HepG2 (cell line): ENCODE measurements around the gene DRC7. TPM values are rescaled to one million over a fixed set of nuclear protein-coding genes. Genes with fewer than 3 reads are reported as not detected.

Experiments
- ATAC-seq: fragments of 200-7000 bp; cut with Tn5 transposase; 3 replicates; pipeline ENCODE4 v1.9.1; 2020; ENCODE audit warnings: mild to moderate bottlenecking, moderate library complexity
- BruUV-seq: library from RNA; stranded (reverse); fragments of 400-500 nt; replicated peaks from 2 replicates; lab custom pipeline; 2021; lab: Mats Ljungman, UMichigan
- CTCF ChIA-PET: fragments of 300-600 bp; formaldehyde crosslinking; extraction: SDS; loops from one replicate; lab custom pipeline; 2021; ENCODE audit warnings: low total read pairs, inconsistent platforms, low intra/inter-chr PET ratio; lab: Yijun Ruan, JAX
- POLR2A ChIA-PET: fragments of 350-600 bp; sonication (Branson Sonifier 250); formaldehyde crosslinking; loops from one replicate; lab custom pipeline; 2020; ENCODE audit warnings: antibody characterized with exemption, inconsistent platforms; lab: Yijun Ruan, JAX
- DNase-seq: peaks from one replicate; pipeline ENCODE4 v3.0.0-alpha.2; 2015; ENCODE audit warnings: low spot score
- FAIRE-seq: peaks from 3 replicates; lab custom pipeline; 2011; peaks lifted over from hg19 to GRCh38; lab: Jason Lieb, UNC
- H2AFZ ChIP-seq: one replicate; pipeline ENCODE4 v1.6.1; 2011; ENCODE audit warnings: low read length, inconsistent platforms
- H3K27ac ChIP-seq: fragments of 300-600 bp; 3 replicates; pipeline ENCODE4 v1.8.0; 2011; ENCODE audit warnings: mixed run types, mild to moderate bottlenecking, mixed read lengths, low read length, inconsistent platforms; ENCODE audit not compliant: insufficient read depth; ENCODE audit errors: extremely low read length
- H3K27me3 ChIP-seq, 2 experiments: fragments of 200-600 bp in 1 of 2; 2 replicates in 1 of 2; 3 replicates in 1 of 2; pipeline versions ENCODE4 v1.6.0 to v1.8.0; 2011; ENCODE audit warnings: low read length in 2 of 2, mild to moderate bottlenecking in 2 of 2, moderate library complexity in 2 of 2, inconsistent platforms in 1 of 2; ENCODE audit not compliant: insufficient read depth in 2 of 2, control insufficient read depth in 1 of 2
- H3K36me3 ChIP-seq, 2 experiments: fragments of 200-600 bp in 1 of 2; replicated peaks in 1 of 2; 2 replicates in 1 of 2; 3 replicates in 1 of 2; pipeline versions ENCODE4 v1.5.1 to v1.8.0; 2011; ENCODE audit warnings: low read length in 2 of 2, inconsistent platforms in 1 of 2; ENCODE audit not compliant: insufficient read depth in 2 of 2, control insufficient read depth in 1 of 2
- H3K4me1 ChIP-seq: 2 replicates; pipeline ENCODE4 v1.5.1; 2012; ENCODE audit warnings: low read length, inconsistent platforms; ENCODE audit not compliant: insufficient read depth
- H3K4me2 ChIP-seq: 2 replicates; pipeline ENCODE4 v1.6.0; 2011; ENCODE audit warnings: low read depth, low read length, inconsistent platforms
- H3K4me3 ChIP-seq, 3 experiments: fragments of 200-600 bp in 1 of 3; sonication (generic), shearing (Covaris generic) in 1 of 3; replicated peaks in 1 of 3; 2 replicates each; pipeline ENCODE4 v1.5.1; 2011 to 2016; ENCODE audit warnings: low read length in 3 of 3, inconsistent platforms in 2 of 3, low read depth in 2 of 3, mild to moderate bottlenecking in 2 of 3, control low read depth in 1 of 3, mixed read lengths in 1 of 3; ENCODE audit not compliant: insufficient read depth in 1 of 3
- H3K79me2 ChIP-seq: one replicate; pipeline ENCODE4 v1.6.1; 2011; ENCODE audit warnings: low read length, inconsistent platforms; ENCODE audit not compliant: insufficient read depth
- H3K9ac ChIP-seq: 2 replicates; pipeline ENCODE4 v1.6.0; 2011; ENCODE audit warnings: mild to moderate bottlenecking, low read depth, low read length, inconsistent platforms; ENCODE audit not compliant: insufficient read depth
- H3K9me3 ChIP-seq: 2 replicates; pipeline ENCODE4 v1.5.1; 2012; ENCODE audit warnings: mild to moderate bottlenecking, low read length
- H4K20me1 ChIP-seq: 2 replicates; pipeline ENCODE4 v1.6.0; 2011; ENCODE audit warnings: inconsistent platforms, mild to moderate bottlenecking, low read length, moderate library complexity; ENCODE audit not compliant: insufficient read depth
- ATF1 ChIP-seq: IDR thresholded peaks from 2 replicates; pipeline ENCODE4 v1.6.1; 2016; ENCODE audit warnings: mild to moderate bottlenecking, control low read depth
- CEBPB ChIP-seq: IDR thresholded peaks from 2 replicates; pipeline ENCODE4 v1.6.1; 2011; ENCODE audit warnings: low read depth, low read length, improper control_type of control experiment, borderline replicate concordance
- CEBPG ChIP-seq: IDR thresholded peaks from 2 replicates; pipeline ENCODE4 v1.6.1; 2016
- DMAP1 ChIP-seq: IDR thresholded peaks from 2 replicates; pipeline ENCODE4 v1.6.1; 2016
- GATAD1 ChIP-seq: IDR thresholded peaks from 2 replicates; pipeline ENCODE4 v1.6.1; 2016; ENCODE audit warnings: missing genetic modification reagents, missing compliant biosample characterization
- ISL2 ChIP-seq: sonication (generic); formaldehyde crosslinking; IDR thresholded peaks from 2 replicates; pipeline ENCODE4 v1.5.0; 2020; ENCODE audit warnings: missing genetic modification reagents
- JUN ChIP-seq: sonication (generic); formaldehyde crosslinking; IDR thresholded peaks from 2 replicates; pipeline ENCODE4 v1.4.0; 2020; ENCODE audit warnings: mild to moderate bottlenecking, missing genetic modification reagents
- PAF1 ChIP-seq: IDR thresholded peaks from 2 replicates; pipeline ENCODE4 v1.6.1; 2016; ENCODE audit warnings: missing genetic modification reagents, missing compliant biosample characterization
- RBM39 ChIP-seq: fragments of 200-400 bp; formaldehyde crosslinking; IDR thresholded peaks from one replicate; pipeline ENCODE4 v1.6.1; 2018; ENCODE audit warnings: antibody characterized with exemption, mild to moderate bottlenecking, low read depth, low read length; ENCODE audit not compliant: poor library complexity, severe bottlenecking
- SATB2 ChIP-seq: sonication (generic); formaldehyde crosslinking; IDR thresholded peaks from 2 replicates; pipeline ENCODE4 v1.5.0; 2020; ENCODE audit warnings: missing genetic modification reagents
- STAT5B ChIP-seq: sonication (generic); formaldehyde crosslinking; IDR thresholded peaks from 2 replicates; pipeline ENCODE4 v1.4.0; 2020; ENCODE audit warnings: missing genetic modification reagents
- TP53 ChIP-seq: sonication (generic); formaldehyde crosslinking; conservative IDR thresholded peaks from 2 replicates; pipeline ENCODE4 v1.4.0; 2020; ENCODE audit warnings: missing genetic modification reagents
- U2AF1 ChIP-seq: fragments of 200-400 bp; formaldehyde crosslinking; optimal IDR thresholded peaks from 2 replicates; pipeline ENCODE3; 2017; ENCODE audit warnings: mild to moderate bottlenecking, low read depth, low read length
- ZBTB38 ChIP-seq: sonication (generic); formaldehyde crosslinking; IDR thresholded peaks from 2 replicates; pipeline ENCODE4 v1.5.1; 2020; ENCODE audit warnings: mild to moderate bottlenecking, missing genetic modification reagents
- ZFP1 ChIP-seq: IDR thresholded peaks from 2 replicates; pipeline ENCODE4 v1.6.1; 2016
- ZNF232 ChIP-seq: sonication (generic); formaldehyde crosslinking; IDR thresholded peaks from 2 replicates; pipeline ENCODE4 v1.4.0; 2020; ENCODE audit warnings: missing genetic modification reagents, borderline replicate concordance
- ZNF292 ChIP-seq: sonication (generic); formaldehyde crosslinking; IDR thresholded peaks from 2 replicates; pipeline ENCODE4 v1.8.1; 2022; ENCODE audit warnings: mild to moderate bottlenecking, low read depth, missing genetic modification reagents, borderline replicate concordance
- ZNF317 ChIP-seq: sonication (generic); formaldehyde crosslinking; IDR thresholded peaks from 2 replicates; pipeline ENCODE4 v1.5.0; 2020; ENCODE audit warnings: mild to moderate bottlenecking, missing genetic modification reagents
- ZNF331 ChIP-seq: sonication (generic); formaldehyde crosslinking; IDR thresholded peaks from 2 replicates; pipeline ENCODE4 v1.4.0; 2020; ENCODE audit warnings: missing genetic modification reagents
- ZNF703 ChIP-seq: sonication (generic); formaldehyde crosslinking; IDR thresholded peaks from 2 replicates; pipeline ENCODE4 v1.5.1; 2020; ENCODE audit warnings: missing genetic modification reagents, mild to moderate bottlenecking, moderate library complexity, borderline replicate concordance
- ZNF768 ChIP-seq: sonication (generic); formaldehyde crosslinking; IDR thresholded peaks from 2 replicates; pipeline ENCODE4 v1.4.0; 2020; ENCODE audit warnings: missing genetic modification reagents
- ZNF776 ChIP-seq: sonication (generic); formaldehyde crosslinking; IDR thresholded peaks from 2 replicates; pipeline ENCODE4 v1.4.0; 2020; ENCODE audit warnings: mild to moderate bottlenecking, missing genetic modification reagents
- WGBS: methylation state at CpG from one replicate; pipeline ENCODE4 v1.1.6; 2017; ENCODE audit warnings: low lambda C conversion rate; 5-methylcytosine and 5-hydroxymethylcytosine counted together
- in situ Hi-C: cut with HindIII; loops from 2 replicates; pipeline ENCODE4 v1.10.0; 2017; ENCODE audit warnings: low pct_unique_long_range_greater_than_20kb; ENCODE audit not compliant: extremely low pct_ligation_motif_present
- intact Hi-C: fragments of 100-400 bp; cut with micrococcal nuclease; formaldehyde crosslinking; loops from one replicate; pipeline ENCODE4 v1.10.0; 2022; ENCODE audit not compliant: unreplicated experiment
- polyA plus RNA-seq, 8 experiments: library from polyadenylated mRNA; depleted of rRNA in 3 of 8; stranded (reverse) in 7 of 8; unstranded in 1 of 8; fragments of >200 nt; fragmentation: Illumina TruSeq in 4 of 8; extraction: Trizol in 4 of 8; gene quantifications; 2 replicates each; pipeline versions ENCODE4 v1.2.1 to v1.2.3, GENCODE V29; 2011 to 2016; ENCODE audit warnings: low read depth in 4 of 8, missing spikeins in 1 of 8, mixed read lengths in 1 of 8; ENCODE audit not compliant: insufficient read depth in 1 of 8
- total RNA-seq, 5 experiments: library from RNA; depleted of rRNA; stranded (reverse); fragments of >200 nt; fragmentation: Illumina TruSeq; extraction: Trizol; gene quantifications; 2 replicates each; pipeline ENCODE4 v1.2.3, GENCODE V29; 2016; ENCODE audit warnings: low read depth in 1 of 5
- TF ChIP-seq, protein P1 (sequence below): sonication (generic); formaldehyde crosslinking; IDR thresholded peaks from 2 replicates; pipeline ENCODE4 v1.9.0; 2021; ENCODE audit warnings: missing genetic modification reagents, mild to moderate bottlenecking, borderline replicate concordance

The DRC7 gene
- total and polyA plus RNA-seq, 2 of the 13 experiments (the other 11 are each of a cell fraction or from before 2014, with no cell fraction given), result 2.7 to 3.4 TPM

DNA sequence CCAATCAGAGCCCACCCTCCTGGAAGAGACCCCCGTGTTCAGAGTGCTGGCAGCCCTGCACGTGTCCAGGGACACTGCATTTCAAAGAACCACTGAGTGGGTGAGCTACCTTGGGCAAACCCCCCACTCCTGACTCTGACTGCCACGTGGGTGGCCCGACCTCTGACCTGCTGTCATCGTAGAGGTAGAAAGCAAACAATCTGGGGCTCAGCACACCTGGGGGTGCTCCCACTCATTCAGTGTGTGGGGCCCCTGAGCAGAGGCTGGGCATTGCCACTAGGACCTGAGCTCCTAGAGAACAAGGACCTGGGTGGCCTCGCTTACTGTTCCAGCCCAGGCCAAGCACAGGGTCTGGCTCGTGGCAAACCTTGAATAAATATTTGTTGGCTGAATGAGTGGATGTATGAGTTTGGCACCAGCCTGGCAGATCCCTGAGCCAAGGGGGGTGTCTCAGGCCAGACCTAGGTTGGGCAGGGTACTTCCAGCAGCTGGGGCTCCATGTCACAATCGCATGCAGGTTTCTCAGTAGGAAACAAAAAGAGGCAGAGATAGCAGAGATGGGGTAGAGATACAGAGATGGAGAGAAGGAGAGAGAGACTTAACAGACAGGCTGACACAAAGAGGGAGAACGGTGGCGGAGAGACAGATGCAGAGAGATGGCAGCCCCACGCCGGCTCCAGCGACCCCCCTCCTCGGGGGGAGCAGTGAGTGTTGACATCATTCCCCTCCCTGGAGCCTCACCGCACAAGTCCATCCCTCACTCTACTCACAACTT is 5.4 kb upstream of the DRC7 start (continued):
- no peak for TF ChIP-seq ZNF317 (CRISPR knock-in tag)
- TF ChIP-seq SATB2, result no peak
- TF ChIP-seq RBM39, result no peak
- 0 out of 2 replicates have a peak, but pooled peaks have one; percentile 25 for TF ChIP-seq ZNF232 (CRISPR knock-in tag)
- TF ChIP-seq ZFP1, result no peak

DNA sequence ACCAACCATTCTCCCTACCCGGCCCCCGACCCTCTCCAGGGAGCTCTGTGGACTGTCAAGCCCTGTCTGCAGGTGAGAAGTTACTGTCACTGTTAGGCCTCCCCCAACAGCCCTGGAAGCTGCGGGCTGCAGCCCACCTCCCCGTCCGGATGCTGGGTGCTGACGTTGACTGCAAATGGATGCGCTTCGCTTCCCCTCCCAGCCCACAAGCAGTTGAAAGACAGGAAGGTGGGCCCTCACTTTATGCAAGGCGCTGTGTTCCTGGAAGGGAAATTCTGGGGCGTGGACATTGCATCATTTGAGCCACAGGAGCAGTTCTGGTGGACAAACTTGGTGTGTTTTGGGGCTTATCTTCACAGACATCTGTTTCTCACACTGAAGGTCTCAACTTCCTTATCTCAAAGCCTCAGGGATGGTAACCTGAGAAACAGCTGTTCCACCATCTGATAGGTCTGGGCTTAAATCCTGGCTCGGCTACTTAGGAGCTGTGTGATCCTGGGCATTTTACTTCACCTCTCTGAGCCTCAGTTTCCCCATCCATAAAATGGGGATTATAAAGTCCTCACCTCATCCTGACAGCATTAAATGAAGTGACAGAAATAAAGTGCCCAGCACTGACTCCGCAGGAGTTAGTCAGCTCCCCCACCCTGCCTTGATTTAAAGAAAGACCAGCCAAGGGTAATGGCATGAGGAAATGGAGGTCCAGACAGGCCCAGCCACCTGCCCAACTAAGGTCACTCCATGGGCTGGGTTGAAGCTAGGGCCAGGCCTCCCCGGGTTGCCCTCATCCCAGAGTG is 4.6 kb upstream of the DRC7 start:
- intact Hi-C loops, result no loop called here
- POLR2A ChIA-PET, result interaction anchor here (0.7 to 2.4 kb wide), 5 partner anchors 9 to 45 kb away, joined by 3 to 12 read pairs (median 7); partner anchors contain the start of genes ADGRG3 and KATNB1
- H2AFZ ChIP-seq, result no peak overlapping the region
- ATAC-seq, result no peak
- H3K4me1 ChIP-seq, result peaks cover 73% of the 10 kb centered on the region
- H4K20me1 ChIP-seq, result no peaks in the 10 kb centered on the region
- no peak overlapping the region for H3K9ac ChIP-seq
- no peak for FAIRE-seq
- no peaks in the 10 kb centered on the region for H3K79me2 ChIP-seq
- DNase-seq, result no peak
- in situ Hi-C loops, result no loop called here
- no peaks in the 10 kb centered on the region for H3K27me3 ChIP-seq
- no peak overlapping the region for H3K27ac ChIP-seq
- BruUV-seq, result no TSS peak
- CTCF ChIA-PET, result no interaction called here
- no peak overlapping the region for H3K4me3 ChIP-seq
- H3K36me3 ChIP-seq, result no peaks in the 10 kb centered on the region
- no peaks in the 10 kb centered on the region for H3K9me3 ChIP-seq
- H3K4me2 ChIP-seq, result peak overlapping the region; percentile 55; the same call in 1 of the 2 replicates
- WGBS, result 77% methylated on average over 13 of the region's 13 CpGs
- peak; percentile 4; the same call in 1 of the 2 replicates for TF ChIP-seq ZNF703 (CRISPR knock-in tag)
- TF ChIP-seq DMAP1 (CRISPR knock-in tag), result no peak
- TF ChIP-seq ZNF331 (CRISPR knock-in tag), result no peak
- TF ChIP-seq CEBPB, result peak; percentile 29; the same call in 1 of the 2 replicates
- TF ChIP-seq STAT5B, result no peak
- TF ChIP-seq TP53 (CRISPR knock-in tag), result no peak
- no peak for TF ChIP-seq JUN
- TF ChIP-seq CEBPG (CRISPR knock-in tag), result peak; percentile 26; the same call in 1 of the 2 replicates
- 0 out of 2 replicates have a peak, but pooled peaks have one; percentile 10 for TF ChIP-seq ZNF292 (CRISPR knock-in tag)
- TF ChIP-seq ZNF768, result peak; percentile 30; the same call in 1 of the 2 replicates
- no peak for TF ChIP-seq U2AF1
- 0 out of 2 replicates have a peak, but pooled peaks have one; percentile 2 for TF ChIP-seq ZBTB38 (CRISPR knock-in tag)
- TF ChIP-seq GATAD1 (CRISPR knock-in tag), result no peak
- TF ChIP-seq ISL2, result no peak
- TF ChIP-seq ATF1 (CRISPR knock-in tag), result no peak
- TF ChIP-seq, protein P1, sequence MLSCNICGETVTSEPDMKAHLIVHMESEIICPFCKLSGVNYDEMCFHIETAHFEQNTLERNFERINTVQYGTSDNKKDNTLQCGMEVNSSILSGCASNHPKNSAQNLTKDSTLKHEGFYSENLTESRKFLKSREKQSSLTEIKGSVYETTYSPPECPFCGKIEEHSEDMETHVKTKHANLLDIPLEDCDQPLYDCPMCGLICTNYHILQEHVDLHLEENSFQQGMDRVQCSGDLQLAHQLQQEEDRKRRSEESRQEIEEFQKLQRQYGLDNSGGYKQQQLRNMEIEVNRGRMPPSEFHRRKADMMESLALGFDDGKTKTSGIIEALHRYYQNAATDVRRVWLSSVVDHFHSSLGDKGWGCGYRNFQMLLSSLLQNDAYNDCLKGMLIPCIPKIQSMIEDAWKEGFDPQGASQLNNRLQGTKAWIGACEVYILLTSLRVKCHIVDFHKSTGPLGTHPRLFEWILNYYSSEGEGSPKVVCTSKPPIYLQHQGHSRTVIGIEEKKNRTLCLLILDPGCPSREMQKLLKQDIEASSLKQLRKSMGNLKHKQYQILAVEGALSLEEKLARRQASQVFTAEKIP (CRISPR knock-in tag), result no peak
- TF ChIP-seq ZNF776, result 0 out of 2 replicates have a peak, but pooled peaks have one; percentile 25
- TF ChIP-seq PAF1 (CRISPR knock-in tag), result no peak
